Duodenal mucosa (tissue), 2 donors: ENCODE results near the gene TTBK1.

ENCODE experiments used
- H3K27ac ChIP-seq: one replicate; pipeline ENCODE4 v1.7.0; 2013; ENCODE audit warnings: low read depth, low read length
- H3K27me3 ChIP-seq, 2 donors: one replicate each; pipeline ENCODE4 v1.7.0; 2013; ENCODE audit warnings: low read length in 2 of 2, control low read depth in 1 of 2; ENCODE audit not compliant: insufficient read depth in 2 of 2, control insufficient read depth in 1 of 2
- H3K36me3 ChIP-seq, 2 donors: one replicate each; pipeline ENCODE4 v1.7.0; 2013; ENCODE audit warnings: low read length in 2 of 2, control low read depth in 1 of 2; ENCODE audit not compliant: insufficient read depth in 2 of 2, control insufficient read depth in 1 of 2
- H3K4me1 ChIP-seq, 2 donors: one replicate each; pipeline ENCODE4 v1.7.0; 2013; ENCODE audit warnings: low read length in 2 of 2, control low read depth in 1 of 2; ENCODE audit not compliant: insufficient read depth in 2 of 2, control insufficient read depth in 1 of 2
- H3K4me3 ChIP-seq, 2 donors: one replicate each; pipeline ENCODE4 v1.7.0; 2013; ENCODE audit warnings: low read length in 2 of 2, low read depth in 1 of 2
- H3K9ac ChIP-seq, 2 donors: one replicate each; pipeline ENCODE4 v1.7.0; 2013; ENCODE audit warnings: low read length in 2 of 2, low read depth in 1 of 2
- H3K9me3 ChIP-seq, 2 donors: one replicate each; pipeline ENCODE4 v1.7.0; 2013; ENCODE audit warnings: low read length in 2 of 2, control low read depth in 1 of 2; ENCODE audit not compliant: control insufficient read depth in 1 of 2

The TTBK1 gene

DNA sequence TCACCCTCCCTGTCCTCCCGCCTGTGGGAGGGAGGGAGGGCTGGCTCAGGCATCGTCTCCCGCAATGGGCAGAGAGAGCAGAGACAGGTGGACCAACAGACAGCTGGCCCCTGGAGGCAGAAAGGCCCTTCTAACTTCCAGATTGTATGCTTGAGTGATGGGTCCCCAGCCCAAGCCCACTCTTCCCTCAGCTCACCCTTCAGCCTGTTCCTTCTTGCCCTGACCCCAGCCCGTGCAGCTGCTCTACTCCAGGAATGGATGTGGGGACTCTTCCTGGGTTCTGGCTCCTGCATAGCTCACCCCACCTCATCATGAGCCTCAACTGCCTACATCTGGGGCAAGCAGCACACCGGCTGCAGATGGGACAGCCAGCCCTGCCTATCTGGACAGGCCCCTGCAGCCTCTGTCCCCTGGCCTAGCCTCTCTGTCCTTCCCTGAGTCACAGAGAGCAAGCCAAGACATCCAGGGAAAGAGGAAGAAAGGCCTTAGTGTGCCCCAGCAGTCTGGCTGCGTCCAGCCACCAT is 43.2 kb downstream of the TTBK1 start:
- Histone ChIP-seq H3K4me1 (peaks cover 27 to 30% of the 10 kb centered on the region in 2 donors), H3K27ac (no peak overlapping the region), H3K27me3 (no peaks in the 10 kb centered on the region)

GRCh38 chr6:43286980-43287716 is 43.9 kb downstream of the TTBK1 start:
- H3K27ac ChIP-seq = no peak overlapping the region
- no peaks in the 10 kb centered on the region for H3K27me3 ChIP-seq
- no peak overlapping the region for H3K9ac ChIP-seq
- H3K9me3 ChIP-seq = no peaks in the 10 kb centered on the region
- H3K4me1 ChIP-seq = peaks cover 29 to 34% of the 10 kb centered on the region in 2 donors
- no peaks in the 10 kb centered on the region for H3K36me3 ChIP-seq
- no peak overlapping the region for H3K4me3 ChIP-seq

More for the DNA sequence above, 43.2 kb downstream of the TTBK1 start:
- H3K36me3 ChIP-seq = no peaks in the 10 kb centered on the region
- no peak overlapping the region for H3K4me3 ChIP-seq
- no peaks in the 10 kb centered on the region for H3K9me3 ChIP-seq
- no peak overlapping the region for H3K9ac ChIP-seq

DNA sequence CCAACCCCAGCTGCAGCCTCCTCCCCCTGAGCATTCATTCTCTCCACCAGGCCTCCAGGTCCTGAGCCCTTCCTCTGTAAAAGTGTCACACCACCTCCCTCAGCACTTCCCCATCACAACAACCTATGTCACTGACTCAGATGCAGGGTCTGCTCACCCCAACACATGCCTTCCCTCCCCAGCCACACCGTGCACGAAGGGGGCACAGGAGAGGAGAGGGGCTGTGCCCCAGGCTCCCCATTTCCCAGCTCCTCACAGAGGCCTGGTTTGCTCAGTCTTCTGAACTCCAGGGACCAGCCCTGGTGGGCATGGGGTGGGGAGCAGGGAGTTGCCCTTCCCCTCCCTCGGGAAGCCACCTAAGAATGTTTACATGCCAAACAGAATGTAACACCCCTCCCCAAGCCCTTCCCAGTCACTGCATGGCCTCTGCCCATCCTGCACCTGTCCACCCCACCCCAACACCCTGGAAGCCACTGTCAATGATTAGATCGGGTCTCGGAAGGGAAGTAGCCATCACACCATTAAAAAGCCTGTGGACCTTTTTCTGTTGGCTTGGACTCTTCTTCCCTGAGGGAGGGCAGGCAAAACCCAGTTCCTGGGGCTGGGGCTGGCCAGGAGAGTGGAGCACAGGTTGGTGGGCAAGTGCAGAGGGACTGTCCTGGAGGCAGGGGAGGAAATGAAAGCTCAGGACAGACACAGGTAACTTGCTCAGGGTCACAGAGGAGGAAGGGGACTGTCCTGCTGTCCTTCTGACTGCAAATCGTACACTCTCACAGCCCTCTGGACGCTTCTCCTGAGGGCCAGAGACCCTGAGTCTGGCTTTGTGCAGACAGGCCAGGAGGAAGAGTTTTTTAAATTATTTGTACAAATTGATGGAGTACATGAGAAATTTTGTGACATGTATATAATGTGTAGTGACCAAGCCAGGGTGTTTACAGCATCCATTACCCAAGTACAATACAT is 44.7 kb downstream of the TTBK1 start:
- Histone ChIP-seq H3K4me3 (no peak overlapping the region), H3K9me3 (no peaks in the 10 kb centered on the region), H3K36me3 (no peaks in the 10 kb centered on the region), H3K9ac (no peak overlapping the region), H3K27me3 (no peaks in the 10 kb centered on the region), H3K4me1 (peaks cover 29 to 34% of the 10 kb centered on the region in 2 donors), H3K27ac (no peak overlapping the region)

DNA sequence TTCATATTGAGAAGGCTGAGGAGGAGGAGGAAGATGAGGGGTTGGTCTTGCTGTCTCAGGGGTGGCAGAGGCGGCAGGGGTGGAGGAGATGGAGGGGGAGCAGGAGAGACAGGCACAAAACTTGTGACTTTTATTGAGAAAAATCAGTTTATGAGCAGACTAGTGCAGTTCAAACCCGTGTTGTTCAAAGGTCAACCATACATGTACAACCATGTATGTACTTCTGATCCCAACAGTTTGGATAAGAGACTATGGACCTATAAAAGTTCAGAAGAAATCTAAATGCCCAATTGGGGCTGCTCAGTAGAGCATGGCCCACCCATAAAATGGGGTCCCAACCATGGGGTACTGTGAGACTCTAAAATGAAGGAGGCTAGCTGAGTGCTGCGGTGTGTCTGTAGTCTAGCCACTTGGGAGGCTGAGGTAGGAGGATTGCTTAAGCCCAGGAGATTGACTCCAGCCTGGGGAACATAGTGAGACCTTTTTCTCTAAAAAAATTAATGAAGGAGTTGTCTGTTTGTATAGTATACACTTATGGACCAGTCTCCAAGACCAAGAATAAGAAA is 47.1 kb downstream of the TTBK1 start:
- Histone ChIP-seq H3K4me1 (peaks cover 26 to 34% of the 10 kb centered on the region in 2 donors), H3K9ac (no peak overlapping the region), H3K9me3 (no peaks in the 10 kb centered on the region), H3K27me3 (no peaks in the 10 kb centered on the region), H3K27ac (no peak overlapping the region), H3K4me3 (no peak overlapping the region), H3K36me3 (no peaks in the 10 kb centered on the region)

GRCh38 chr6:43290905-43291355 is 47.6 kb downstream of the TTBK1 start:
- Histone ChIP-seq H3K36me3 (no peaks in the 10 kb centered on the region), H3K9ac (no peak overlapping the region), H3K27me3 (no peaks in the 10 kb centered on the region), H3K4me3 (no peak overlapping the region), H3K4me1 (peaks cover 21 to 34% of the 10 kb centered on the region in 2 donors), H3K27ac (no peak overlapping the region), H3K9me3 (no peaks in the 10 kb centered on the region)

DNA sequence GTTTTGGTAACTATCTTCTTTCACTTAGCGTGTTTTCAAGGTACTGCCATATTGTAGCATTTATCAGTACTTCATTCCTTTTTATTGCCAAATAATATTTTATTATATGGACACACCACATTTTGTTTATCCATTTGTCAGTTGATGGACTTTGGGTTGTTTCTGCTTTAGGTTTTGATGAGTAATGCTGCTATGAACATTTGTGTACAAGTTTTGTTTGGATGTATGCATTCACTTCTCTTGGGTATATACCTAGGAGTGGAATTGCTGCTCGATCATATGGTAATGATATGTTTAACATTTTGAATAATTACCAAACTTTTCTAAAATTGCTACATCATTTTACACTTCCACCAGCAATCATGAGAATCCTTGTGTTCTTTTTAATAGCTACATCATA is 48.4 kb downstream of the TTBK1 start:
- H3K4me3 ChIP-seq = no peak overlapping the region
- no peaks in the 10 kb centered on the region for H3K27me3 ChIP-seq
- H3K27ac ChIP-seq = no peak overlapping the region
- no peak overlapping the region for H3K9ac ChIP-seq
- peaks cover 19 to 34% of the 10 kb centered on the region in 2 donors for H3K4me1 ChIP-seq
- H3K36me3 ChIP-seq = no peaks in the 10 kb centered on the region
- no peaks in the 10 kb centered on the region for H3K9me3 ChIP-seq

GRCh38 chr6:43292341-43292740 is 49.1 kb downstream of the TTBK1 start:
- Histone ChIP-seq H3K9me3 (no peaks in the 10 kb centered on the region), H3K27ac (no peak overlapping the region), H3K4me1 (peaks cover 19 to 36% of the 10 kb centered on the region in 2 donors), H3K9ac (no peak overlapping the region), H3K36me3 (no peaks in the 10 kb centered on the region), H3K4me3 (no peak overlapping the region), H3K27me3 (no peaks in the 10 kb centered on the region)

DNA sequence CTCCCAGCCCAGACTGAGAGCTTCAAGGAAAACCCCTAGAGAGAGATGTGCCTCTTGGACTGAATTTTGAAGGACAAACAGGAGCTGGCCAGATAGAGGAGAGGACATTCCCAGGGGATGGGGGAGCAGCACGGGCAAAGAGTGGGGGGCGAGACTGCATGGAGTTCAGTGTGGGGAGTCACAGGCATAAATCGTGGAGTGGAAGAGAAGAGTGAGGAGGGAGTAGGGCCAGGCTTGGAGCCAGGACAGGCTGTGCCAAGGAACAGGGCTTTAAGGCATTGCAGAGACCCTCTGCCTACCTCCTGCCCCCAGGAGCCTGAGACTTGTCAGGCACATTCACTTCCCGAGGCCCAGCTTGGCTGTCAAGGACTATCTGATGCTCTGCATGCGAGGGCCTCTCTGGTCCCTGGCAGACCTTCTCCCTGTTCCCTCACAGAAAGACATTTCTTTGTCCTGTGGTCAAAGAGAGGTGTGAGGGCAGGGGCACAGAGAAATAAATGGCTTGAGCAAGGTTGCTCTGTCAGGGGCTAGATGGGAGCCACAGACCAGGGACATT is 49.6 kb downstream of the TTBK1 start:
- no peaks in the 10 kb centered on the region for H3K36me3 ChIP-seq

GRCh38 chr6:43293698-43294097 is 50.4 kb downstream of the TTBK1 start:
- Histone ChIP-seq H3K4me3 (no peak overlapping the region), H3K9me3 (no peaks in the 10 kb centered on the region), H3K4me1 (peaks cover 20 to 38% of the 10 kb centered on the region in 2 donors), H3K36me3 (no peaks in the 10 kb centered on the region), H3K27me3 (no peaks in the 10 kb centered on the region), H3K9ac (no peak overlapping the region), H3K27ac (no peak overlapping the region)

More for the DNA sequence above, 49.6 kb downstream of the TTBK1 start:
- no peak overlapping the region for H3K27ac ChIP-seq
- no peaks in the 10 kb centered on the region for H3K27me3 ChIP-seq
- peaks cover 18 to 36% of the 10 kb centered on the region in 2 donors for H3K4me1 ChIP-seq
- no peak overlapping the region for H3K9ac ChIP-seq
- H3K9me3 ChIP-seq = no peaks in the 10 kb centered on the region
- no peak overlapping the region for H3K4me3 ChIP-seq
